ENCODE results near the gene RAF1. TPM values are rescaled to one million over a fixed set of nuclear protein-coding genes. Genes with fewer than 3 reads are reported as not detected.

RAF1 gene
- total RNA-seq, 1 experiment from 2014 or later, result 91.4 TPM

GRCh38 chr3:12620305-12620704 lies 43.6 kb downstream of the RAF1 start:
- Histone ChIP-seq H3K27me3 (replicated peaks) (no peaks in the 10 kb centered on the region), H3K4me1 (replicated peaks) (peaks cover 2% of the 10 kb centered on the region; the same call in 1 of the 2 replicates), H3K4me3 (no peak overlapping the region), H3K36me3 (peaks cover 29% of the 10 kb centered on the region), H3K27ac (no peak overlapping the region), H3K9me3 (replicated peaks) (no peaks in the 10 kb centered on the region)
- DNase-seq (ENCODE audit: low read depth in 1 of 2, low spot score in 2 of 2), result no peak

- Histone ChIP-seq H3K27ac (no peak overlapping the region), H3K27me3 (replicated peaks) (no peaks in the 10 kb centered on the region), H3K4me3 (no peak overlapping the region), H3K36me3 (peaks cover 46% of the 10 kb centered on the region), H3K9me3 (replicated peaks) (no peaks in the 10 kb centered on the region), H3K4me1 (replicated peaks) (no peaks in the 10 kb centered on the region)
- DNase-seq (ENCODE audit: low read depth in 1 of 2, low spot score in 2 of 2), result no peak
These were observed 45.5 kb downstream of the RAF1 start for GRCh38 chr3:12618426-12618825.

- no peaks in the 10 kb centered on the region for H3K27me3 ChIP-seq (replicated peaks)
- no peaks in the 10 kb centered on the region for H3K9me3 ChIP-seq (replicated peaks)
- DNase-seq (ENCODE audit: low read depth in 1 of 2, low spot score in 2 of 2), result no peak
- H3K4me3 ChIP-seq, result no peak overlapping the region
- no peak overlapping the region for H3K27ac ChIP-seq
- no peaks in the 10 kb centered on the region for H3K4me1 ChIP-seq (replicated peaks)
- peaks cover 64% of the 10 kb centered on the region for H3K36me3 ChIP-seq
These were observed 48.7 kb downstream of the RAF1 start for GRCh38 chr3:12615266-12615665.

- no peak overlapping the region for H3K4me3 ChIP-seq
- no peak for DNase-seq (ENCODE audit: low read depth in 1 of 2, low spot score in 2 of 2)
- H3K27me3 ChIP-seq (replicated peaks), result no peaks in the 10 kb centered on the region
- no peaks in the 10 kb centered on the region for H3K4me1 ChIP-seq (replicated peaks)
- H3K27ac ChIP-seq, result no peak overlapping the region
- no peaks in the 10 kb centered on the region for H3K9me3 ChIP-seq (replicated peaks)
- peaks cover 78% of the 10 kb centered on the region for H3K36me3 ChIP-seq
These were observed 50.7 kb downstream of the RAF1 start for GRCh38 chr3:12613250-12613649.

- H3K4me3 ChIP-seq, result no peak overlapping the region
- H3K4me1 ChIP-seq (replicated peaks), result no peaks in the 10 kb centered on the region
- peaks cover 77% of the 10 kb centered on the region for H3K36me3 ChIP-seq
- H3K27ac ChIP-seq, result no peak overlapping the region
- no peaks in the 10 kb centered on the region for H3K9me3 ChIP-seq (replicated peaks)
- no peaks in the 10 kb centered on the region for H3K27me3 ChIP-seq (replicated peaks)
- DNase-seq (ENCODE audit: low read depth in 1 of 2, low spot score in 2 of 2), result no peak
These were observed 51.2 kb downstream of the RAF1 start for GRCh38 chr3:12612514-12613226.

GRCh38 chr3:12611117-12611516 lies 52.8 kb downstream of the RAF1 start:
- H3K4me3 ChIP-seq, result no peak overlapping the region
- H3K4me1 ChIP-seq (replicated peaks), result no peaks in the 10 kb centered on the region
- no peaks in the 10 kb centered on the region for H3K9me3 ChIP-seq (replicated peaks)
- no peaks in the 10 kb centered on the region for H3K27me3 ChIP-seq (replicated peaks)
- H3K36me3 ChIP-seq, result peaks cover 76% of the 10 kb centered on the region
- no peak overlapping the region for H3K27ac ChIP-seq
- no peak for DNase-seq (ENCODE audit: low read depth in 1 of 2, low spot score in 2 of 2)

GRCh38 chr3:12608376-12608775 lies 55.5 kb downstream of the RAF1 start:
- no peak overlapping the region for H3K27ac ChIP-seq

GRCh38 chr3:12603969-12604368 lies 59.9 kb downstream of the RAF1 start:
- Histone ChIP-seq H3K27ac (no peak overlapping the region), H3K4me3 (no peak overlapping the region), H3K9me3 (replicated peaks) (no peaks in the 10 kb centered on the region), H3K36me3 (peaks cover 89% of the 10 kb centered on the region), H3K4me1 (replicated peaks) (no peaks in the 10 kb centered on the region), H3K27me3 (replicated peaks) (no peaks in the 10 kb centered on the region)
- DNase-seq (ENCODE audit: low read depth in 1 of 2, low spot score in 2 of 2), result no peak

More at GRCh38 chr3:12608376-12608775, 55.5 kb downstream of the RAF1 start:
- Histone ChIP-seq H3K4me3 (no peak overlapping the region), H3K9me3 (replicated peaks) (no peaks in the 10 kb centered on the region), H3K36me3 (peaks cover 77% of the 10 kb centered on the region), H3K27me3 (replicated peaks) (no peaks in the 10 kb centered on the region), H3K4me1 (replicated peaks) (no peaks in the 10 kb centered on the region)
- DNase-seq (ENCODE audit: low read depth in 1 of 2, low spot score in 2 of 2), result no peak

GRCh38 chr3:12601072-12601471 lies 62.8 kb downstream of the RAF1 start:
- Histone ChIP-seq H3K4me3 (no peak overlapping the region), H3K36me3 (peaks cover 87% of the 10 kb centered on the region), H3K27me3 (replicated peaks) (no peaks in the 10 kb centered on the region), H3K27ac (no peak overlapping the region), H3K9me3 (replicated peaks) (no peaks in the 10 kb centered on the region), H3K4me1 (replicated peaks) (no peaks in the 10 kb centered on the region)
- no peak for DNase-seq (ENCODE audit: low read depth in 1 of 2, low spot score in 2 of 2)

- Histone ChIP-seq H3K36me3 (peaks cover 76% of the 10 kb centered on the region), H3K4me3 (no peak overlapping the region), H3K27me3 (replicated peaks) (no peaks in the 10 kb centered on the region), H3K4me1 (replicated peaks) (no peaks in the 10 kb centered on the region), H3K27ac (no peak overlapping the region), H3K9me3 (replicated peaks) (no peaks in the 10 kb centered on the region)
- DNase-seq (ENCODE audit: low read depth in 1 of 2, low spot score in 2 of 2), result no peak
These were observed 65.0 kb downstream of the RAF1 start for GRCh38 chr3:12598890-12599289.

GRCh38 chr3:12593473-12593872 lies 70.4 kb downstream of the RAF1 start:
- Histone ChIP-seq H3K27ac (no peak overlapping the region), H3K36me3 (peaks cover 65% of the 10 kb centered on the region), H3K27me3 (replicated peaks) (no peaks in the 10 kb centered on the region), H3K4me1 (replicated peaks) (no peaks in the 10 kb centered on the region), H3K9me3 (replicated peaks) (no peaks in the 10 kb centered on the region), H3K4me3 (no peak overlapping the region)
- DNase-seq (ENCODE audit: low read depth in 1 of 2, low spot score in 2 of 2), result no peak

GRCh38 chr3:12591997-12592715 lies 71.8 kb downstream of the RAF1 start:
- Histone ChIP-seq H3K36me3 (peaks cover 64% of the 10 kb centered on the region), H3K4me1 (replicated peaks) (0 out of 2 replicates have a peak, but pooled peaks cover 3% of the 10 kb centered on the region), H3K4me3 (no peak overlapping the region), H3K9me3 (replicated peaks) (no peaks in the 10 kb centered on the region), H3K27ac (no peak overlapping the region), H3K27me3 (replicated peaks) (no peaks in the 10 kb centered on the region)
- DNase-seq (ENCODE audit: low read depth in 1 of 2, low spot score in 2 of 2), result no peak

- DNase-seq (ENCODE audit: low read depth in 1 of 2, low spot score in 2 of 2), result no peak
- no peak overlapping the region for H3K27ac ChIP-seq
- H3K9me3 ChIP-seq (replicated peaks), result no peaks in the 10 kb centered on the region
- H3K36me3 ChIP-seq, result peaks cover 65% of the 10 kb centered on the region
- H3K27me3 ChIP-seq (replicated peaks), result no peaks in the 10 kb centered on the region
- no peak overlapping the region for H3K4me3 ChIP-seq
- 0 out of 2 replicates have a peak, but pooled peaks cover 3% of the 10 kb centered on the region for H3K4me1 ChIP-seq (replicated peaks)
These were observed 72.5 kb downstream of the RAF1 start for GRCh38 chr3:12591456-12591855.

- DNase-seq (ENCODE audit: low read depth in 1 of 2, low spot score in 2 of 2), result no peak
- no peak overlapping the region for H3K4me3 ChIP-seq
- H3K27me3 ChIP-seq (replicated peaks), result no peaks in the 10 kb centered on the region
- no peaks in the 10 kb centered on the region for H3K9me3 ChIP-seq (replicated peaks)
- no peak overlapping the region for H3K27ac ChIP-seq
- H3K4me1 ChIP-seq (replicated peaks), result 0 out of 2 replicates have a peak, but pooled peaks cover 3% of the 10 kb centered on the region
- H3K36me3 ChIP-seq, result peaks cover 76% of the 10 kb centered on the region
These were observed 73.8 kb downstream of the RAF1 start for GRCh38 chr3:12590096-12590495.
